Measurements from ENCODE around the gene UGT2A2.
"Not testable (repeated sequence)": the region's sequence is repeated elsewhere in the genome, so short reads cannot be mapped to it uniquely, and the experiment has no call there.

The UGT2A2 gene

DNA sequence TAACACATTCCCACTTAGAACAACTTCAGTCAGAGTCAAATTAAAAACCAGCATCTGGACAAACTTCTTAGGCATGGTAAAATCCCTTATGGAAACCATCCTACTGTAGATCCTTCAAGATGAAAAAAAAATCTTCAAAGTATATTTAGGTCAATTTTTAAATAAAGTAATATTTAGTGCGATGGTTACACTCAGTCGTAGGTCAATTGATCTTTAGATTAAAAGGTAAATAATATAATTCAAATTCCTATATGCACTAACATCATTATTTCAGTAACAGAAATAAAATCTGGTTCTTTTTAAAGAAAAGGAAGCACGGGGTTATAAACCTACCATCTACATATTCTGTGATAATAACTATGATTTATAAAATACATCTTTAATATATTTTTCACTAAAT lies at the start of gene UGT2A2:
TSS of gene UGT2A2 (minus strand) at position 101 of the 400 bp plus-strand sequence. CDS start at position 99, 2 bp downstream.
- DNase-seq = no peak

GRCh38 chr4:69684804-69685203 lies 45.4 kb upstream of the UGT2A2 start:
- DNase-seq = no peak

- DNase-seq = no peak
Measured at GRCh38 chr4:69668680-69669079, 29.2 kb upstream of the UGT2A2 start.

DNA sequence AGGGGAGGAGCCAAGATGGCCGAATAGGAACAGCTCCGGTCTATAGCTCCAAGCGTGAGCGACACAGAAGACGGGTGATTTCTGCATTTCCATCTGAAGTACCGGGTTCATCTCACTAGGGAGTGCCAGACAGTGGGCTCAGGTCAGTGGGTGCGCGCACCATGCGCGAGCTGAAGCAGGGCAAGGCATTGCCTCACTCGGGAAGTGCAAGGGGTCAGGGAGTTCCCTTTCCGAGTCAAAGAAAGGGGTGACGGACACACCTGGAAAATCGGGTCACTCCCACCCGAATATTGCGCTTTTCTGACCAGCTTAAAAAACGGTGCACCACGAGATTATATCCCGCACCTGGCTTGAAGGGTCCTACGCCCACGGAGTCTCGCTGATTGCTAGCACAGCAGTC lies 24.6 kb upstream of the UGT2A2 start:
- not testable (repeated sequence) for DNase-seq

DNA sequence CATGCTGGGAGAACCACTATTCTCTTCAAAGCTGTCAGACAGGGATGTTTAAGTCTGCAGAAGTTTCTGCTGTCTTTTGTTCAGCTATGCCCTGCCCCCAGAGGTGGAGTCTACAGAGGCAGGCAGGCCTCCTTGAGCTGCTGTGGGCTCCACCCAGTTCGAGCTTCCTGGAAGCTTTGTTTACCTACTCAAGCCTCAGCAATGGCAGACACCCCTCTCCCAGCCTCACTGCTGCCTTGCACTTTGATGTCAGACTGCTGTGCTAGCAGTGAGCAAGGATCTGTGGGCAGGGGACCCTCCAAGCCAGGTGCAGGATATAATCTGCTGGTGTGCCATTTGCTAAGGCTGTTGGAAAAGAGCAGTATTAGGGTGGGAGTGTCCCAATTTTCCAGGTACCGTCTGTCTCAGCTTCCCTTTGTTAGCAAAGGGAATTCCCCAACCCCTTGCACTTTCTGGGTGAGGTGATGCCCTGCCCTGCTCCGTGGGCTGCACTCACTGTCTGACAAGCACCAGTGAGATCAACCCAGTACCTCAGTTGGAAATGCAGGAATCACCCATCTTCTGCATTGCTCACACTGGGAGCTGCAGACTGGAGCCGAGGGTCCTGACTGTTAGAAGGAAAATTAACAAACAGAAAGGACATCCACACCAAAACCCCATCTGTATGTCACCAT lies 21.8 kb upstream of the UGT2A2 start:
- DNase-seq = not testable (repeated sequence)

- DNase-seq = no peak
Measured at GRCh38 chr4:69658133-69658532, 18.7 kb upstream of the UGT2A2 start.

GRCh38 chr4:69656653-69657158 lies 17.3 kb upstream of the UGT2A2 start:
- DNase-seq = no peak

GRCh38 chr4:69653147-69653546 lies 13.7 kb upstream of the UGT2A2 start, which contains the start of gene UGT2A1:
UGT2A1 (minus strand) TSS chr4:69653247; CDS start chr4:69647644, 5,603 bp downstream.
- DNase-seq = no peak

DNA sequence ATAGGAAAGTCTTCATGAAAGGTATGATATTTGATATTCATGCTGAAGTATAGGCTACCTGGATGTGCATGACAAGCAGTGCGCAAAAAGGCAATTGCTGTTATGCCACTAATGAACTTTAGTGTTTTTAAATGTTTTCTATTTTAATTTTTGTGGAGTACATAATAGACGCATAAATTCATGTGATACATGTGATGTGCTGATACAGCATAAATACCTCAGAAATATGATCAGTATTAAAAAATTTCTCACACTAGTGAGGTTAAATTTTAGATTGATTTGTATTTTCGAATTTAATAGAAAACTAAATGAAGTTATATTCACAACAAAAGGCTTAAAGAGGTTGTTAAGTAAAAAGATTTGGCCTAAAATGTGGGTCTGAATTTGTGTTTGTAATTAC lies 11.4 kb upstream of the UGT2A2 start:
- DNase-seq = no peak

DNA sequence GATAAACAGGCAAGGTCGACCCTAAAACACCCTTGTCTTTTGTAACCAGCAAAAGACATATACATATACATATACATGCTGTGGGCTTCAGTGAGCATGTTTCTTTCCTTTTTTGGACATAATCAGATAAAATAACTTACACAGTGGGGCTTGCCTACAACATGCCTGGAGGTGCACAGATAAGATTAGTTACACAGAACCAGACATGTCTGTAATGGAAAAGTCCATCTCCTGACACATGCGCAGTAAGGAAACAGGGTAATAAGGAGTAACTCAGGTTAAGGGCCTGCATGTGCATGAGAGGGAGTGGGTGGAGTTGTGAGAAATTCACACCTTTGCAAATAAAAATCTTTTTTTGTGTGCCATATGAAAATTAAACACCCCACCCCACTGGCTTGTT lies 10.2 kb upstream of the UGT2A2 start:
- no peak for DNase-seq

GRCh38 chr4:69649207-69649606 lies 9.8 kb upstream of the UGT2A2 start:
- DNase-seq = no peak

DNA sequence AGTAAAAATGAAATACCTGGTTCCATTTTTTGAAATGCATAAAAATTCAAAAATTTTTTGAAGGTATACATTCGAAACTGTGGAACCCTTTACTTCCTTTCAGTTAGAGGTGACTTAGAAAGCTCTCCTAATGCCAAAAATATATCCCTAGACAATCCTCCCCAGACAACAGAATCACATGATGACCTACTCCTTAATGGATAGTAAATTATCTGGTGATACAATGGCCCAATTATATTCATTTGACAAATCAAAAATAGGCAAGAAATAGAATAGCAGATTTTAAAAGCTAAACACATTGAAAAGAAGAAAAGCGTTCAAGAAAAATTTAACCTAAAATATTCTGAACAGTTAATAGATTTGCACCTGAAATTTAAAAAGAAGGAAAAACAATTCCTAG lies 3.5 kb upstream of the UGT2A2 start:
- no peak for DNase-seq

DNA sequence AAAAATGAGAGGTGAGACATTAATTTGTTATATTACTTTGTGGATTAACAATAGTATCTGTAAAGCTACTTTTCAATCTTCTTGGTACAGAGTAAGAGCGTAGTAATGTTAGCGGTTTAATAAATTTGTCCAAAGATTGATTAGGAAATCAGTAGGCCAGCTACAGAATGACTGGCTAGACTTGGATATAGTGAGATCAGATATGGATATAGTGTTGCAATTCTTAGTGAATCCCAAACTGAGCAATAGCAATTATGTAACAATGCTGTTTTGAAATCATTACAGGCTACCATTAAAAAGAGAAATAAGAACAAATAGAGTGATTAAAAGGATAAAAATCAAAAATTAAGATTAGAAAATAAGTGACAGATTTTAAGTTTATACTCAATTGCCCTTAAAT lies 847 bp upstream of the UGT2A2 start:
- no peak for DNase-seq

- peak; percentile 6 for DNase-seq
Measured at GRCh38 chr4:69617083-69617694, 22.3 kb downstream of the UGT2A2 start.

DNA sequence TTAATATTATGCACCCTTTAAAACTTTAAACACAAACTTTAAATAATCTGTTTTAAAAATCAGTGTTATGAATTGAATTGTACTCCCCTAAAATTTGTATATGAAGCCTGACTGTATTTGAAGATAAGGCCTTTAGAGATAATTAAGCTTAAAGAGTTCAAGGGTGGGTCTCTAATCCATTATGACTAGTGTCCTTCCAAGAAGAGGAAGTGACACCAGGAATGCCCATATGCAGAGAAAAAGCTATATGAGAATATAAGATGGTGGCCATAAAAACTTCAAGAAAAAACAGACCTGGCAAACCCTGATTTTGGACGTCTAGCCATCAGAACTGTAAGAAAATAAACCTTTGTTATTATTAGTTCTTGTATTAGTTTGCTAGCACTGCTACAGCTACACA lies 29.0 kb downstream of the UGT2A2 start:
- DNase-seq = no peak

DNA sequence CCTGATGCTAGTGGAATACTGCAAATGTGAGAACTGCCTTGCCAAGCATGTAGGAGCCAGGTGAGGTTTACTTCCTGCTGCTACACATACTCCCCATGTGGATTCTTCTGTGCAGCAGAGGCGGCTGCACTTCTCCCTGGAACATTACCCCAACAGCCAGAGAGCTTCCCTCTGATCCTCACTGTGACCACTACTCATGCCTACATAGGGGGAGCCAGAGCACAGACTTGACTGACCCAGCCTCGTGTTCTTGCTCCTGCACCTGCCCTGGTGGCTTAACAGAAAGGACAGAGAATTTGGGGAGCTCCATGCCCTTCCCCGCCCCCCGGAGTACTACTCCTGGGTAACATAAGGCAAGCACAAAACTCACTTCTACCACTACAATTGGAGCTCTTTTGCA lies 38.4 kb downstream of the UGT2A2 start:
- DNase-seq = no peak

- DNase-seq = no peak
Measured at GRCh38 chr4:69600013-69600412, 39.4 kb downstream of the UGT2A2 start.

DNA sequence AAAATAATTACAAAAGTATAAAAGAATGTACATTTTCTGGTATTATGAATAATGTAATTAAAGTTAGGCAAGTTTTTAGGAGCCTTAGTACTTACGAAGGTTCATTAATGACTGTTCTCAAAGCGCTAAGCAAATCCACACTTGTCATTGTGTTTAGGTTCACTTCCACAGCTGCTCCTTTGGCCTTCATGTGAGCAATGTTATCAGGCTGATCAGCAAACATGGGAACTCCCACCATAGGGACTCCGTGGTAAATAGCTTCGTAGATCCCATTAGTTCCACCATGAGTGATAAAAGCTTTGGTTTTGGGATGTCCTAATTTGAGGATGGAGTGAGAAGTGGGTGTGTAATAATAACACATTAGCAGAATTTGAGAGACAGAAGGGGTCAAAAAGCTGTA lies 45.1 kb downstream of the UGT2A2 start:
- DNase-seq = no peak

- no peak for DNase-seq
Measured at GRCh38 chr4:69591364-69591763, 48.1 kb downstream of the UGT2A2 start.

DNA sequence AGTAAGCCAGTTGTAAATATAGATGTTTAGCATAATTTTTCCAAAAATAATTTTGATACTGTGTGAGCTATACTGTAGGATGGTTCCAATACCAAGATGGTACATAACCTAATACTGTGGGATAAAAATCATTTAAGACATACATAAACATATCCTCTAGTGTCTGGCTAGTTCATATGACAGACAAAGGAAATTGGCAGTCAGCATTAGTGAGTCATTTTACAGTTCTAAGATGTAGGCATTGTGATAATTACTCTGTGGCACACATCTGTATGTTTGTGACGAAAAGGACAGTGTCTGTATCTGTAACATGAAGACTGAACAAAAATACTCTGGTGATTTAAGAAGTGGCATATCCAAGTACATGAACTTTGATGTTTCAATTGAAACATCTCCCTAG lies 49.6 kb downstream of the UGT2A2 start:
- no peak for DNase-seq

DNA sequence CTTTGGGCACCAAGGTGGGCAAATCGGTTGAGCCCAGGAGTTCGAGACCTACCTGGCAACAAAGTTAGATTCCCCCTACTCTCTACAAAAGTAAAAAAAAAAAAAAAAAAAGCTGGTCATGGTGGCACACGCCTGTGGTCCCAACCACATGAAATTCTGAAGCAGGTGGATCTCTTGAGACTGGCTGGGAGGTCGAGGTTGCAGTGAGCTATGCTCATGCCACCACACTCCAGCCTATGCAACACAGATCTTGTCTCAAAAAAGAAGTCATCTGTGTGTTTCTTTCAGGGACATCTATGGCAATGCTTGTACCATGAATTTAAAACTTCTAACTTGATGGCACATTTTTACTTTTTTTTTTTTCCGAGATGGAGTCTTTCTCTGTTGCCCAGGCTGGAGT lies 55.3 kb downstream of the UGT2A2 start:
- DNase-seq = no peak

- DNase-seq = no peak
Measured at GRCh38 chr4:69583543-69583942, 55.9 kb downstream of the UGT2A2 start.

DNA sequence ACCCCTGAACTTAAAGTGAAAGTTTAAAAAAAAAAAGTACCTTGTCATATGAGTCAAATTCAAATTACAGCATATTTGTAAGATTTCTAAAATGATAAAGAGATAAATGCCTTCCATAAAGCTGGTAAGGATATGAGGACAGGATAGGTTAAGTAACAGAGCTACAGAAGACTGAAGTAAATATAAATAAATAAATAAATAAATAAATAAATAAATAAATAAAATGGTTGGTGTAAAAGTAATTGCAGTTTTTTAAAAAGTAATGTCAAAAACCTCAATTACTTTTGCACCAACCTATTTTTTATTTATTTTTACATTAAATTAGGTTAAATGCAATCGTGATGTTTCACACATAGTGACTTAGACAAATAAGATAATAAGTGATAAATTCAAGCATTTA lies 62.2 kb downstream of the UGT2A2 start:
- DNase-seq = no peak

GRCh38 chr4:69576251-69576877 lies 63.1 kb downstream of the UGT2A2 start:
- DNase-seq = no peak
